ENCODE results near the gene SLC33A1. TPM values are rescaled to one million over a fixed set of nuclear protein-coding genes. Genes with fewer than 3 reads are reported as not detected.

SLC33A1 gene
- total and polyA plus RNA-seq, 2 of the 8 experiments (the other 6 are each of a cell fraction or from before 2014, with no cell fraction given), result 15.6 to 24.2 TPM

- no peaks in the 10 kb centered on the region for H3K36me3 ChIP-seq (ENCODE audit: control insufficient read depth in 2 of 4, insufficient read depth in 4 of 4, low read length in 3 of 4)
- H3K4me3 ChIP-seq (ENCODE audit: extremely low read depth in 1 of 4, insufficient read depth in 2 of 4, low read depth in 3 of 4, low read length in 4 of 4), result no peak overlapping the region
- H3K79me1 ChIP-seq (ENCODE audit: low read depth, low read length), result no peaks in the 10 kb centered on the region
- H3K4me1 ChIP-seq (replicated peaks in 1 of 4; ENCODE audit: control insufficient read depth in 3 of 4, insufficient read depth in 4 of 4, low read length in 3 of 4), result no peaks in the 10 kb centered on the region
- H3K4ac ChIP-seq (replicated peaks; ENCODE audit: insufficient read length, low read depth, low read length), result no peak overlapping the region
- no peaks in the 10 kb centered on the region; the same call in 1 of the 2 replicates for H3K23me2 ChIP-seq (ENCODE audit: low read depth, low read length)
- no peak for TF ChIP-seq SP1 (IDR thresholded peaks at IDR 0.05; ENCODE audit: low read depth, low read length)
- TF ChIP-seq TEAD4 (IDR thresholded peaks at IDR 0.05; ENCODE audit: low read depth, low read length), result no peak
- TF ChIP-seq PHF8 (conservative IDR thresholded peaks at IDR 0.05; ENCODE audit: low read depth, low read length), result no peak
- no peak for TF ChIP-seq GABPA (IDR thresholded peaks at IDR 0.05; ENCODE audit: borderline replicate concordance, insufficient read depth, low read length)
- TF ChIP-seq TAF7 (optimal IDR thresholded peaks at IDR 0.05; ENCODE audit: borderline replicate concordance, low read depth, low read length), result no peak
- no peak overlapping the region for H3K56ac ChIP-seq (replicated peaks; ENCODE audit: insufficient read length, low read depth, low read length)
- POLR2A ChIA-PET (ENCODE audit: partially characterized antibody), result interaction anchor here (0.7 kb wide), 1 partner anchor 23 kb away, joined by 3 read pairs; no protein-coding TSS in a partner anchor
- no peak overlapping the region for H3K27ac ChIP-seq (ENCODE audit: low read depth, low read length)
- H3K14ac ChIP-seq (ENCODE audit: insufficient read length), result no peak overlapping the region
- no peak overlapping the region for H2BK5ac ChIP-seq (ENCODE audit: low read depth, low read length)
- no peak overlapping the region for H3K18ac ChIP-seq (ENCODE audit: extremely low read depth, low read length)
- no peak overlapping the region for H2BK15ac ChIP-seq (ENCODE audit: low read length)
- H4K5ac ChIP-seq (ENCODE audit: insufficient read length, low read depth, low read length), result no peak overlapping the region
- no peak overlapping the region for H2AFZ ChIP-seq (ENCODE audit: low read length)
- H2AK5ac ChIP-seq (ENCODE audit: low read depth, low read length), result no peak overlapping the region
- DNase-seq (ENCODE audit: low read depth in 1 of 2, low spot score in 2 of 2) (no peak), FAIRE-seq (no peak)
- H4K91ac ChIP-seq (replicated peaks; ENCODE audit: insufficient read length, low read length), result no peak overlapping the region
- CTCF ChIA-PET (ENCODE audit: partially characterized antibody), result no interaction called here
- H2BK12ac ChIP-seq (ENCODE audit: low read depth, low read length), result no peak overlapping the region
- H3K9me3 ChIP-seq (ENCODE audit: insufficient read depth in 2 of 2, low read depth in 1 of 2, low read length in 1 of 2), result no peaks in the 10 kb centered on the region
- no peaks in the 10 kb centered on the region for H3K79me2 ChIP-seq (ENCODE audit: control insufficient read depth in 1 of 2, insufficient read depth in 2 of 2, low read length in 2 of 2)
- no peak overlapping the region for H3K4me2 ChIP-seq (ENCODE audit: insufficient read depth in 1 of 2, low read depth in 2 of 2, low read length in 2 of 2)
- H3K27me3 ChIP-seq (replicated peaks in 1 of 4; ENCODE audit: control insufficient read depth in 3 of 4, extremely low read depth in 1 of 4, insufficient read depth in 3 of 4, low read length in 3 of 4), result no peaks in the 10 kb centered on the region
- H3K9ac ChIP-seq (replicated peaks in 1 of 4; ENCODE audit: extremely low read depth in 1 of 4, low read depth in 3 of 4, low read length in 3 of 4), result no peak overlapping the region
- H3K23ac ChIP-seq (ENCODE audit: insufficient read length), result no peak overlapping the region
- H2BK20ac ChIP-seq (ENCODE audit: low read length), result no peak overlapping the region
- H2BK120ac ChIP-seq (replicated peaks; ENCODE audit: low read depth, low read length), result no peak overlapping the region
- WGBS, 2 experiments (ENCODE audit: extremely low coverage in 1 of 2, insufficient coverage in 1 of 2, insufficient read length in 1 of 2, insufficient replicate concordance in 2 of 2, low coverage in 1 of 2, low lambda C conversion rate in 2 of 2, missing lambda C conversion rate in 1 of 2), result 88% methylated on average over 1 of the region's 1 CpG; no CpG with 5 or more reads in 1 of the 2 experiments
- H4K20me1 ChIP-seq (replicated peaks in 1 of 2; ENCODE audit: control insufficient read depth in 1 of 2, insufficient read depth in 2 of 2, low read length in 2 of 2), result no peaks in the 10 kb centered on the region
- no peak overlapping the region for H4K8ac ChIP-seq (ENCODE audit: extremely low read depth, insufficient read depth, low read length)
Measured at GRCh38 chr3:155782390-155782953, 71.8 kb downstream of the SLC33A1 start.
